Astrocyte (in vitro differentiated cells and primary cell): Measurements from ENCODE around the gene PNLIP. TPM values are rescaled to one million over a fixed set of nuclear protein-coding genes. Genes with fewer than 3 reads are reported as not detected.
A peak's percentile ranks its signal among the peaks of the same experiment; 100 is the strongest.

Experiments
- DNase-seq: peaks from one replicate; pipeline ENCODE4 v3.0.0-alpha.2; 2010; ENCODE audit warnings: low read depth
- FAIRE-seq: peaks from 2 replicates; lab custom pipeline; 2011; peaks lifted over from hg19 to GRCh38; lab: Jason Lieb, UNC
- H2AFZ ChIP-seq: 2 replicates; pipeline ENCODE4 v1.6.0; 2012; ENCODE audit warnings: low read depth, low read length, inconsistent platforms
- H3K27ac ChIP-seq: 2 replicates; pipeline ENCODE4 v1.5.1; 2011; ENCODE audit warnings: low read depth, low read length, inconsistent platforms
- H3K27me3 ChIP-seq: 2 replicates; pipeline ENCODE4 v1.6.0; 2011; ENCODE audit warnings: low read length, inconsistent platforms; ENCODE audit not compliant: insufficient read depth
- H3K36me3 ChIP-seq: 2 replicates; pipeline ENCODE4 v1.5.1; 2011; ENCODE audit warnings: low read length, inconsistent platforms; ENCODE audit not compliant: insufficient read depth
- H3K4me1 ChIP-seq: 2 replicates; pipeline ENCODE4 v1.5.1; 2011; ENCODE audit warnings: low read length, inconsistent platforms; ENCODE audit not compliant: insufficient read depth
- H3K4me2 ChIP-seq: 2 replicates; pipeline ENCODE4 v1.6.0; 2012; ENCODE audit warnings: low read length, inconsistent platforms
- H3K4me3 ChIP-seq: 2 replicates; pipeline ENCODE4 v1.5.1; 2011; ENCODE audit warnings: low read depth, mild to moderate bottlenecking, low read length, inconsistent platforms; ENCODE audit not compliant: insufficient read depth
- H3K79me2 ChIP-seq: 2 replicates; pipeline ENCODE4 v1.6.0; 2012; ENCODE audit warnings: mild to moderate bottlenecking, low read length, inconsistent platforms; ENCODE audit not compliant: insufficient read depth
- H3K9ac ChIP-seq: 2 replicates; pipeline ENCODE4 v1.6.0; 2012; ENCODE audit warnings: mild to moderate bottlenecking, low read length, inconsistent platforms
- H3K9me3 ChIP-seq: 2 replicates; pipeline ENCODE4 v1.5.1; 2012; ENCODE audit warnings: low read depth, mild to moderate bottlenecking, low read length, inconsistent platforms; ENCODE audit not compliant: insufficient read depth
- H4K20me1 ChIP-seq: 2 replicates; pipeline ENCODE4 v1.6.0; 2012; ENCODE audit warnings: low read length, inconsistent platforms; ENCODE audit not compliant: insufficient read depth
- H3K27ac Mint-ChIP-seq: one replicate; pipeline ENCODE4 v1.8.0; 2021; ENCODE audit warnings: mild to moderate bottlenecking, mixed read lengths; ENCODE audit not compliant: unreplicated experiment
- H3K27me3 Mint-ChIP-seq: one replicate; pipeline ENCODE4 v1.8.0; 2021; ENCODE audit warnings: low read depth, mixed read lengths; ENCODE audit not compliant: unreplicated experiment
- H3K36me3 Mint-ChIP-seq: one replicate; pipeline ENCODE4 v1.8.0; 2021; ENCODE audit warnings: low read depth, mixed read lengths; ENCODE audit not compliant: unreplicated experiment
- H3K4me1 Mint-ChIP-seq: one replicate; pipeline ENCODE4 v1.8.0; 2021; ENCODE audit warnings: low read depth, mixed read lengths; ENCODE audit not compliant: unreplicated experiment
- H3K4me3 Mint-ChIP-seq: one replicate; pipeline ENCODE4 v1.8.0; 2021; ENCODE audit warnings: mild to moderate bottlenecking, moderate library complexity, mixed read lengths; ENCODE audit not compliant: unreplicated experiment
- H3K9me3 Mint-ChIP-seq: one replicate; pipeline ENCODE4 v1.8.0; 2021; ENCODE audit warnings: mild to moderate bottlenecking, mixed read lengths; ENCODE audit not compliant: unreplicated experiment
- EZH2 ChIP-seq: IDR thresholded peaks from 2 replicates; pipeline ENCODE4 v1.6.1; 2012; ENCODE audit warnings: mild to moderate bottlenecking, low read length, inconsistent platforms; ENCODE audit not compliant: insufficient read depth
- total RNA-seq: library from RNA; stranded (reverse); gene quantifications from 2 replicates; pipeline ENCODE4 v1.2.1, GENCODE V29; 2021
- TF ChIP-seq, protein P1 (sequence below): IDR thresholded peaks from 2 replicates; pipeline ENCODE4 v1.5.1; 2011; ENCODE audit warnings: low read depth, mild to moderate bottlenecking, inconsistent platforms, low read length, moderate library complexity; ENCODE audit not compliant: insufficient read depth

PNLIP gene
- total RNA-seq, 1 donor from 2014 or later, result not detected

GRCh38 chr10:116587878-116588591 is 42.3 kb downstream of the PNLIP start:
- Histone ChIP-seq H3K4me2 (no peak overlapping the region), H4K20me1 (no peaks in the 10 kb centered on the region), H3K4me3 (no peak overlapping the region), H3K79me2 (no peaks in the 10 kb centered on the region), H2AFZ (no peak overlapping the region), H3K27me3 (no peaks in the 10 kb centered on the region), H3K27ac (no peak overlapping the region), H3K36me3 (no peaks in the 10 kb centered on the region), H3K4me1 (no peaks in the 10 kb centered on the region), H3K9ac (no peak overlapping the region), H3K9me3 (peaks cover 8% of the 10 kb centered on the region)
- Mint-ChIP-seq H3K36me3 (no peaks in the 10 kb centered on the region), H3K4me3 (no peak overlapping the region), H3K9me3 (no peaks in the 10 kb centered on the region), H3K27ac (peak overlapping the region; percentile 66), H3K27me3 (peaks cover 9% of the 10 kb centered on the region), H3K4me1 (peaks cover 3% of the 10 kb centered on the region)
- FAIRE-seq (no peak), DNase-seq (no peak)
- TF ChIP-seq, protein P1, sequence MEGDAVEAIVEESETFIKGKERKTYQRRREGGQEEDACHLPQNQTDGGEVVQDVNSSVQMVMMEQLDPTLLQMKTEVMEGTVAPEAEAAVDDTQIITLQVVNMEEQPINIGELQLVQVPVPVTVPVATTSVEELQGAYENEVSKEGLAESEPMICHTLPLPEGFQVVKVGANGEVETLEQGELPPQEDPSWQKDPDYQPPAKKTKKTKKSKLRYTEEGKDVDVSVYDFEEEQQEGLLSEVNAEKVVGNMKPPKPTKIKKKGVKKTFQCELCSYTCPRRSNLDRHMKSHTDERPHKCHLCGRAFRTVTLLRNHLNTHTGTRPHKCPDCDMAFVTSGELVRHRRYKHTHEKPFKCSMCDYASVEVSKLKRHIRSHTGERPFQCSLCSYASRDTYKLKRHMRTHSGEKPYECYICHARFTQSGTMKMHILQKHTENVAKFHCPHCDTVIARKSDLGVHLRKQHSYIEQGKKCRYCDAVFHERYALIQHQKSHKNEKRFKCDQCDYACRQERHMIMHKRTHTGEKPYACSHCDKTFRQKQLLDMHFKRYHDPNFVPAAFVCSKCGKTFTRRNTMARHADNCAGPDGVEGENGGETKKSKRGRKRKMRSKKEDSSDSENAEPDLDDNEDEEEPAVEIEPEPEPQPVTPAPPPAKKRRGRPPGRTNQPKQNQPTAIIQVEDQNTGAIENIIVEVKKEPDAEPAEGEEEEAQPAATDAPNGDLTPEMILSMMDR, result no peak
- TF ChIP-seq EZH2, result no peak

GRCh38 chr10:116588995-116589394 is 43.3 kb downstream of the PNLIP start:
- Mint-ChIP-seq H3K27ac (no peak overlapping the region), H3K36me3 (no peaks in the 10 kb centered on the region), H3K4me1 (peaks cover 3% of the 10 kb centered on the region), H3K9me3 (no peaks in the 10 kb centered on the region), H3K27me3 (peaks cover 9% of the 10 kb centered on the region), H3K4me3 (no peak overlapping the region)
- Histone ChIP-seq H3K4me3 (no peak overlapping the region), H3K4me2 (no peak overlapping the region), H3K27me3 (no peaks in the 10 kb centered on the region), H3K4me1 (no peaks in the 10 kb centered on the region), H3K9ac (no peak overlapping the region), H2AFZ (no peak overlapping the region), H3K27ac (no peak overlapping the region), H4K20me1 (no peaks in the 10 kb centered on the region), H3K36me3 (no peaks in the 10 kb centered on the region), H3K79me2 (no peaks in the 10 kb centered on the region), H3K9me3 (peaks cover 8% of the 10 kb centered on the region)
- FAIRE-seq (no peak), DNase-seq (no peak)
- TF ChIP-seq, protein P1, result no peak
- no peak for TF ChIP-seq EZH2

DNA sequence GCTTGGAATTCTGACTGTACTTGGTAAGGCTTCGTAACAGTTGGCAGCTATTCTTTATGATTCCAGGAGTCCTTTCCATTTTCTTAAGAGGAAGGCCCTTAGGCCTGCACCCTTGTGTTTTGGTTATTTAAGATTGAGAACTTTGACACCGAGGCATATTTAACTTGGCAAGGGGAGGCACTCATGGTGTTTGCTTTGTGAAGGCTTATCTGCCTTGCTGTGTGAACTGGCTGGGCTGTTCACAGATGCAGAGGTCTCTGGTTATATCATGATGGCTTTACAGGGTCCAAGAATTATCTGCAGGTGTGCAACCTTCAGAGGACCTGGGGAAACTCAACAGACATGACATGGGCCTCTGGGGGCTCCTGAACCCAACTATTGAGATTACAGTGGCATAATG is 44.2 kb downstream of the PNLIP start:
- no peaks in the 10 kb centered on the region for H3K9me3 Mint-ChIP-seq
- no peak overlapping the region for H3K27ac ChIP-seq

More for the DNA sequence above, 44.2 kb downstream of the PNLIP start:
- Mint-ChIP-seq H3K36me3 (no peaks in the 10 kb centered on the region), H3K27ac (no peak overlapping the region), H3K4me1 (peaks cover 3% of the 10 kb centered on the region), H3K27me3 (peaks cover 12% of the 10 kb centered on the region), H3K4me3 (no peak overlapping the region)
- H3K36me3 ChIP-seq, result no peaks in the 10 kb centered on the region
- no peak overlapping the region for H3K4me3 ChIP-seq
- DNase-seq (no peak), FAIRE-seq (no peak)
- no peak overlapping the region for H3K9ac ChIP-seq
- peaks cover 8% of the 10 kb centered on the region for H3K9me3 ChIP-seq
- H3K79me2 ChIP-seq, result no peaks in the 10 kb centered on the region
- no peaks in the 10 kb centered on the region for H3K4me1 ChIP-seq
- no peak overlapping the region for H3K4me2 ChIP-seq
- TF ChIP-seq EZH2, result no peak
- TF ChIP-seq, protein P1, result no peak
- no peak overlapping the region for H2AFZ ChIP-seq
- no peaks in the 10 kb centered on the region for H3K27me3 ChIP-seq
- H4K20me1 ChIP-seq, result no peaks in the 10 kb centered on the region
